Left ventricle myocardium superior (tissue), 1 donor: ENCODE measurements around the gene UBE2I. TPM values are rescaled to one million over a fixed set of nuclear protein-coding genes. Genes with fewer than 3 reads are reported as not detected.
A peak's percentile ranks its signal among the peaks of the same experiment; 100 is the strongest.

Experiments used
- ATAC-seq: fragments of 200-7000 bp; cut with Tn5 transposase; one replicate; pipeline ENCODE4 v1.9.1; 2020; ENCODE audit warnings: mild to moderate bottlenecking, moderate library complexity
- DNase-seq: peaks from one replicate; pipeline ENCODE4 v3.0.0-alpha.2; 2020
- intact Hi-C: fragments of 100-400 bp; cut with micrococcal nuclease; formaldehyde crosslinking; loops from one replicate; pipeline ENCODE4 v1.11.0; 2022
- total RNA-seq: library from RNA; stranded (reverse); fragmentation: NEBNext Ultra II Directional; extraction: Animal tissue kit (Norgen Biotek cat#: 25700); gene quantifications from one replicate; pipeline ENCODE4 v1.2.1, GENCODE V29; 2021
- donor health status: DM: no; HTN: yes; CAD: no; lungs with severe emphysema.

Gene UBE2I
- total RNA-seq, 1 donor from 2014 or later = 93.8 TPM

DNA sequence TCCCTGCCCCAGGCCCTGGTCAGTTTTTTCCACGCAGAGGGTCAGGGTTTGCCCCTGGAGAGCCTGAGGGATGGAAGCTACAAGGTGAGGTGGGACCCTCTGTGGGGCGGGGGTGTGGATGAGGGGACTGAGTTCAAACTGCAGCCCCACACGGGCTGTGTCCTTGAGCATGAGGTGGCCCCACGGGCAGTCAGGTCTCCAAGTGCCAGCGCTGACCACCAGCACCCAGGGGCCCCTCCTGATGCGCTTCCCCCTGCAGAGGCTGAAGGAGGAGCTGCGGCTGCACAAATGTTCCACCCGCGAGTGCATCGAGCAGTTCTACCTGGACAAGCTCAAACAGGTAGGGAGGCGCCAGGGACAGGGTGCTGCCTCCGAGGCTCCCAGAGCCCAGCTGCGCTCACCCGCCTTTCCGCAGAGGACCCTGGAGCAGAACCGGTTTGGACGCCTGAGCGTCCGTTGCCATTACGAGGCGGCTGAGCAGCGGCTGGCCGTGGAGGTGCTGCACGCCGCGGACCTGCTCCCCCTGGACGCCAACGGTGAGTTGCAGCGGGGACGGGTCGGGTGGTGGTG is 37.9 kb downstream of the UBE2I start:
- intact Hi-C loops = no loop called here

DNA sequence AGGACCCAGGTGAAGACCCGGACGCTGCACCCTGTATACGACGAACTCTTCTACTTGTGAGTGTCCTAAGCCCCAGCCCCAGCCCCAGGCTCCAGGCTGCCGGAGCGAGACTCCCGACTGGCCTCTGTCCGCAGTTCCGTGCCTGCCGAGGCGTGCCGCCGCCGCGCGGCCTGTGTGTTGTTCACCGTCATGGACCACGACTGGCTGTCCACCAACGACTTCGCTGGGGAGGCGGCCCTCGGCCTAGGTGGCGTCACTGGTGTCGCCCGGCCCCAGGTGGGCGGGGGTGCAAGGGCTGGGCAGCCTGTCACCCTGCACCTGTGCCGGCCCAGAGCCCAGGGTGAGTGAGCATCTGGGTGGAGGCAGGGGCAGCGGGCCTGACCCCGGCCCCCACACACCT is 38.5 kb downstream of the UBE2I start:
- ATAC-seq (no peak), DNase-seq (no peak)
- intact Hi-C loops = no loop called here

More for the DNA sequence above, 37.9 kb downstream of the UBE2I start:
- no peak for ATAC-seq
- DNase-seq = no peak

DNA sequence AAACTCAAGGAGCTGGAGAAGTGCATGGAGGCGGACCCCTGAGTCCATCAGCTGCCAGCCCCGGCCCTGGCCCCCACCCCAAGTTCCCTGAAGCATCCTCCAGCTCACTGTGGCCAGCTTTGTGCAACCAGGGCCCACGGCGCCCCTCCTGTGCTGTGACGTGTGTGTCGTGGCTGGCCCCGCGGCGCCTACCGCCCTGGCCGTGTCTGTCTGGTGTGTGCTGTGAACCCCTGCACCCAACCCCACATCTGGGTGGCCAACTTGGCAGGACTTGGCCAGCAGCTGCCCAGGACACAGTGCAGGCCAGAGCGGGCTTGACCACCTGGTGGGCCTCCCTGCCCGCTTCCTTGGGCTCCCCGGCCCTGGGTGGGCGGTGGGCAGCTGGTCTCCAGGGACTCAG is 39.0 kb downstream of the UBE2I start:
- DNase-seq (no peak), ATAC-seq (no peak)
- intact Hi-C loops = no loop called here

DNA sequence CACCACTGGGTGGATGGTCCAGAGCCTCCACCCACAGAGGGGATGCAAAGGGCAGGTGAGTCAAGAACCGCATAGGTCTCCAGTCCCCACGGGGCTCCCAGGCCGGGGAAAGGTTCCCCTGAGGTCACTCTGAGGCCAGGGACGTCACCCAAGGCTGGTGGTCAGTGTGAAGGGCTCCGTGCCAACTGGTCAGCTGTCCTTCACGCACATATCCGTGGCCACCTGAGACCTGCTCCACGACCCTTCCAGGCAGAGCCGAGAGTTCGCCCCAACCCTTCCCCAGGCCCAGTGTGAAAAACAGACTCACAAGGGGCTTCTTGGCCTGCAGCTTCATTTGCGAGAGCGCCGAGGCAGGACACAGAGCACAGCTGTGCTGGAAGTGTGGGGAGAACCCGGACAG is 39.5 kb downstream of the UBE2I start:
- DNase-seq (no peak), ATAC-seq (no peak)
- intact Hi-C loops = no loop called here

DNA sequence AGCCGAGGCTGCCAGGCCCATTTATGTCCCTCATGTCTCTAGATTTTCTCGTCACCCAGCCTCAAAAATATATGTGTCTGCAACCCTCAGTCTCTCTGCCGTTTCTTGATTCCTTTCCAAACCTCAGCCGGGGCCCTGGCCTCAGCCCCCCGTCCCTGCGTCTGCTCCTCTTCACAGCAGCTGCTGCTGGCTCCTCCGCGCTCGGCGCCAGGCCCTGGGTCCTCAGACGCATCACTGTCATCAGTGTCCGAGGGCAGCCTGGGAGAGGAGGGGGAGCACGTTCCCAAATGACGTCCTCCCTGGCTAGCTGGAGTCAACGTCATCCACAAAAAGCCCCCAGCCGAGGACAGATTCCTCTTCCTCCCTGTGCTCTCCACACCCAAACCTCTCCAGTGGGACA is 39.9 kb downstream of the UBE2I start:
- intact Hi-C loops = no loop called here
- ATAC-seq = no peak
- no peak for DNase-seq

DNA sequence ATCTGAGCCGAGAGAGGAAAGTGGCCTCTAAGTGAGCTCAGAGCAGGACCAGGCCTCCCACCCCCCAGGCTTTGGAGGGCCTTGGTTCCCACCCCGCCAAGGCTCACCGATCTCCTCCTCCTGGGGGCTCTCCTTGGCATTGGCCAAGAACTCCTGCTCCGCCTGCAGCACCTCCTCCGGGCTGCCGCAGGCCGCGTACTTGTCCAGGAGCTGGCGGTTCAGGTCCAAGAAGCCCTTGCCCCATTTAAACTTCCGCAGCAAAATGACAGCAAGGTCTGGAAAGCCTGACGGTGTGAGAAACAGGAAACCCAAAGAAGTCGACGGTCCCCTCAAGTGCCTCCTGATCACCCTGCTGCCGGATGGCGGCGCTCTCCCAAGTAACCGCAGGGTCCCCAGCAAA is 40.5 kb downstream of the UBE2I start:
- intact Hi-C loops = no loop called here
- no peak for ATAC-seq
- DNase-seq = no peak

DNA sequence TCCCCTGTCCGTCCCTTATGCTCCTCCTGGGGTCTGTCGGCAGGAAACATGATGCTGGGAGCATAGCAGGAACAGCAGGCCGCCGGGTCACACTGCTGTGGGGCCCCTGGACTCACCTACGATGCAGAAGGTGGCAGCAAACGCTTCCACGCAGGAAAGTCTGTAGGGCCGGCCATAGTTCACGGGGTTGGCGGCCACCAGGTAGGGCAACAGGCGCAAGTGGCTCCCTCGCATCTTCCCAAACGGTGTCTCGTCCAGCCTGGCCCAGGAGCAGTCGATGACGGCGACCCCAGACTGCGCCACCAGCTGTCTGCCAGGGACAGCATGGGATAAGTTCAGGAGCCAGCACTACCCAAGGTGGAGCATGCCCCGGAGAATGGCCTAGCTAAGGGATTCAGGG is 41.3 kb downstream of the UBE2I start:
- DNase-seq = no peak
- no peak for ATAC-seq
- intact Hi-C loops = no loop called here

DNA sequence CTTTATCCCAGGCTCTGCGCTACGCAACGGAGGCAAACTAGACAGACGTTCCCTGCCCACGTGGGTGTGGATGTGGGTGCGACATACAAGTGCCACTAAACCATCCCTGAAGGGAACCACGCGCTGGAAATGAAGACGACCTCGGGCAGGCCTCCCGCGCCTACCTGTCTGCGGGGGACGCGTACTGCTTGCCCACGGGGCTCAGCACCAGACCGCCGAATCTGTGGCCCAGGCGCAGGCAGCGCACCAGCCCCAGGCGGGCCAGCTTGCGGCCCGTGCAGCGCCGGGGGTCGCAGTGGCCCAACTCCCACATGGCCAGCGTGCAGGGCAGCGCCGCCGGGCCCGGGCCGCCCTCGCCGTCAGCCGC is 41.8 kb downstream of the UBE2I start:
- intact Hi-C loops = no loop called here
- DNase-seq = no peak
- ATAC-seq = peak; percentile 4

DNA sequence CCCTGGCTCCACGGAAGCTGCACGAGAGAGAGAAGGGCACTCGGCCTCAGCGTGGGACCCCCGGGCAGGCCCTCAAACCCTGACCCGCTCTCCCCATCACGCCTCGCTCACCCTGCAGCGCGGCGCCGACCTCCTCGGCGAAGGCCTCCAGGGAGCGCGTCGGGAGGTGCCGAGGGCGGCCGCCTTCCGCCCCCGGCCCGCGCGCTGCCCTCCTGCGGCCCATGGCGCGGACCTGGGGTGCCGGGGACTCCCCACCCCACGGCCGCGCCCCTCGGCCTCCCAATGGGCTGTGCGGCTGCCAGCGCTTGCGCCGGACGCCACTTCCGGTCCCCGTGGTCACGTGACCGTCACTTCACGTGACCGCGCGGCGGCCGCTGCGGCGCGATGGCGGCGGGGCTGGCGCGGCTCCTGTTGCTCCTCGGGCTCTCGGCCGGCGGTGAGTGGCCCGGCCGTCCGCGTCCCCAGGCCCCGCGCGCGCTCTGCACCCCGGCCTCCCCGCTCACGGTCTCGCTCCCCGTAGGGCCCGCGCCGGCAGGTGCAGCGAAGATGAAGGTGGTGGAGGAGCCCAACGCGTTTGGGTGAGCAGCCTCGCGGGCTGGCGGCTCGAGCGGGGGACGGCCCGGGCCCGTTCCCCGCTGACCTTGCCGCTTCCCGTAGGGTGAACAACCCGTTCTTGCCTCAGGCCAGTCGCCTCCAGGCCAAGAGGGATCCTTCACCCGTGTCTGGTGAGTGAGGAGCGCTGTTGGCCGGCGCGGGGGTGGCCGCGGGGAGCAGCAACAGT is 42.3 kb downstream of the UBE2I start, which contains the start of the genes GNPTG and TSR3:
Gene GNPTG, plus strand, starts transcription at position 350 of the 781 bp plus-strand sequence. Its CDS starts 35 bp downstream, at position 385.
Gene TSR3, minus strand, starts transcription at position 297 of the 781 bp plus-strand sequence. Its CDS starts 74 bp downstream, at position 223.
- peak; percentile 84 for ATAC-seq
- intact Hi-C loops = no loop called here
- peak; percentile 94 for DNase-seq

DNA sequence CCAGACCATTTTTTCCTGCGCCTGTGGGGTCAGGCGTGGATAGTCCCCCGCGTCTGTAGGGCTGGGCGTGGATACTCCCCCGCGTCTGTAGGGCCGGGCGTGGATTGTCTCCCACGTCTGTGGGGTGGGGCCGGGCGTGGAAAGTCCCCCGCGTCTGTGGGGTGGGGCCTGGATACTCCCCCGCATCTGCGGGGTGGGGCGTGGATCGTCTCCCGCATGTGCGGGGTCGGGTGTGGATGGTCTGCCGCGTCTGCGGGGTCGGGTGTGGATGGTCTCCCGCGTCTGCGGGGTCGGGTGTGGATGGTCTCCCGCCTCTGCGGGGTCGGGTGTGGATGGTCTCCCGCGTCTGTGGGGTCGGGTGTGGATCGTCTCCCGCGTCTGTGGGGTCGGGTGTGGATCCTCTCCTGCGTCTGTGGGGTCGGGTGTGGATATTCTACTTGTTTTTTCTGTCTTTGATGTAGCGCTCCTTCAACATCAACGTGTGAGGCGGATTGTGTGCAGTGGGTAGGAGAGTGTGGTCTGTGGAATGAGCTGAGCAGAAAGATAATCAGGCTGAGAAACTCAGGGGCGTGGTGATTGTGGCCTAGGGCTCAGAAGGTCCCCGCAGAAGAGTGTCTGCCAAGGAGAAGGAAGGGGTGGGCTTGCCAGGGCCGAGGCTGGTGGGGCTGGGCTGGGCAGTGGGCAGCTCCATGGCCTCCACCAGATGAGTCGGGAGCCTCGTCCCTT is 45.5 kb downstream of the UBE2I start:
- DNase-seq = no peak
- ATAC-seq = no peak
- intact Hi-C loops = no loop called here

DNA sequence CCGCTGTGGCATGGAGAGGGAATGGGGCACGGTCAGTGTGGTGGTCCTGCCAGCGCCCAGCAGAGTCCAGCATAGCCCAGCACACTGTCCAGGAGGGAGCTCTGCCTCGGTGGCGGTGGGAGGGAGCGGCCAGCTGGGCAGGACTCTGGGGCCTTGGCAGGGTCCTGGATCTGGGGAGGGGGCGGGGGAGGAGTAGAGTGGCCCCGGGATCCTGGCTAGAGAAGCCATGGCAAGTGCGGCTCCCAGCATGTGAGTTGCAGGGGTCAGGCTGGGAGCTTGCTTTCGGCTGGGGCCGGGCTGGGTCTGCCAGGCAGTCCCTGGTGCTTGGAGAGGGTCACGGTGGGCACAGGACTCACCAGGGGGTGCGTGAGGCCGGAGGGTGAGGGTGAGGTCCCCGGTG is 46.2 kb downstream of the UBE2I start:
- no peak for DNase-seq
- ATAC-seq = no peak
- intact Hi-C loops = no loop called here

DNA sequence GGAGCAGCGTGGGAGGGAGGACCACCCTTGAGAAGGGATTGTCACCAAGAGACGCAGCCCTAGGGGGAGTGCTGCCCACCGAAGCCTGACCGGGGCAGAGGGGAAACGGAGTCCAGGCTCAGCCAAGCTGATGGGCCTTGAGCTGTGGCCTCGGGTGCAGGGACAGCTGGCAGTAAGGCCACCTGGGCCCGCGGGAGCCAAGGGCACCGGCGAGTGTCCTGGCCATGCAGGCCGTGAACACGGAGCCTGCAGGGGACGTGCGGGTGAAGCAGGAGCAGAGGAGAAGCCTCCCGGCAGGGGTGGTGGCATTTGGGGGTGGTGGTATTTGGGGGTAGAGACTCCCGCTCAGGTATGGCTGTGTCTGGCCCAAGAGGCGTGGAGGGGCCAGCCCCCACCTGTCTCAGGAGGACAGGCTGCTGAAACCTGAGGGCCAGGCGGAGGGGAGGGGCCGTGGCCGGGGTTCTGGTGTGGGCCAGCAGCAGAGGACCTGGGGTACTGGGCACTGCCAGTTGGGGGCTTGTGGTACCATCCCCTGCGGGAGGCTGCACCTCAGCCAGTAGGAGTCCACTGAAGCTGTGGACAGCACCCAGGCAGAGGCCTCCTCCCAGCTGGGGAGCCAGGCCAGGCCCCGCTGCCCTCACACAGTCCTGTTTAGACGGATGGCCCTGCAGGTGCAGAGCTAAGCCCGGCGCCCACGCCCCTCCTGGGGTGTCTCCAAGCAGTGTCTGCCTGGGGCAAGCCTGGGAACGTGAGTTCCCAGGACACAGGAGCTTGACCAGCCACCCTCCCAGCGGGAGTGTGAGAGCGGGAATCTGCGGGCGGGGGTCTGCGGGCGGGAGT is 46.8 kb downstream of the UBE2I start:
- intact Hi-C loops = no loop called here
- no peak for DNase-seq
- no peak for ATAC-seq

DNA sequence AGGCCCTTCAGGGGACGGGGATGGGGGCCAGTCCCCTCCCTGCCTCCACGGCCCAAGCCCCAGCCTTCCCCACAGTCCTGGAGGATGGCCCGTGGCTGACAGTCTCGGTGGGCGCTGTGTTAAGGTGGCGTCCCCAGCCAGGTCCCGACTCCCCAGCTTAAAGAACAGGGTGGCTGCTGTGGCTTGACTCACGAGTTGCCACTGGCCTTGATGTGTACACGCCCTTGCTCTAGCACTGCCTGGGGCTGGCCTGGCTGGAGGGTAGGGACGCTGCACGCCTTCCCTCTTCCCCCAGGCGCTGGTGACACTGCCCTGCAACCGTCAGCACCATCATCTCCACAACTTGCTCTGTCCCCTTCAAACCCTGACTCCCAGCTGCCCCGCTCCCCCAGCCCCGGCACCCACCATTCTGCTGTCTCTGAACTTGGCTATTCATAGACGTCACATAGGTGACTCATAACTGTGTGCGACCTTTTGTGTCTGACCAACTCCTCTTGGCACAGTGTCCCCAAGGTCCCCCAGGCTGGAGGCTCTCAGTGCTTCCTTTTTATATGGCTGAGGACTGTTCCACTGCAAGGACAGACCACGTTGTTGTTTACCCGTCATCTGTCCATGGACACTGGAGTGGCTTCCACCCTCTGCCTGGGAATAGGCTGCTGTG is 48.6 kb downstream of the UBE2I start:
- ATAC-seq (no peak), DNase-seq (no peak)
- intact Hi-C loops = no loop called here

DNA sequence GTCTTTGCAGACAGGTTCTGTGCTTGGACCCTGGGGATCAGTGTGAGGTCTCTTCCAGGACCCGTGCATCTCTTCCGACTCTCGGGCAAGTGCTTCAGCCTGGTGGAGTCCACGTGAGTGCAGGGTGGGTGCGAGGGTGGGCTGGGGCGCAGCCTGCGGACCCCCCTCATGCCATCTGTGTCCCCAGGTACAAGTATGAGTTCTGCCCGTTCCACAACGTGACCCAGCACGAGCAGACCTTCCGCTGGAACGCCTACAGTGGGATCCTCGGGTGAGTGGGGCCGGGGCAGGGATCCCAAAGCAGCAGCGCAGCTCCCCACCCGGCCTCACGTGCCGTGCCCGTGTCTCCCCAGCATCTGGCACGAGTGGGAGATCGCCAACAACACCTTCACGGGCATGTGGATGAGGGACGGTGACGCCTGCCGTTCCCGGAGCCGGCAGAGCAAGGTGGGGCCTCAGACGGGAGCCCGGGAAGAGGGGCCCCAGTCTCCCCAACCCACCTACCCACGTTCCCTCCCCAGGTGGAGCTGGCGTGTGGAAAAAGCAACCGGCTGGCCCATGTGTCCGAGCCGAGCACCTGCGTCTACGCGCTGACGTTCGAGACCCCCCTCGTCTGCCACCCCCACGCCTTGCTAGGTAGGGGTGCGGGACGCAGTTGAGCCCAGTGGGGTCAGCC is 52.4 kb downstream of the UBE2I start:
- no peak for ATAC-seq
- intact Hi-C loops = no loop called here
- no peak for DNase-seq

DNA sequence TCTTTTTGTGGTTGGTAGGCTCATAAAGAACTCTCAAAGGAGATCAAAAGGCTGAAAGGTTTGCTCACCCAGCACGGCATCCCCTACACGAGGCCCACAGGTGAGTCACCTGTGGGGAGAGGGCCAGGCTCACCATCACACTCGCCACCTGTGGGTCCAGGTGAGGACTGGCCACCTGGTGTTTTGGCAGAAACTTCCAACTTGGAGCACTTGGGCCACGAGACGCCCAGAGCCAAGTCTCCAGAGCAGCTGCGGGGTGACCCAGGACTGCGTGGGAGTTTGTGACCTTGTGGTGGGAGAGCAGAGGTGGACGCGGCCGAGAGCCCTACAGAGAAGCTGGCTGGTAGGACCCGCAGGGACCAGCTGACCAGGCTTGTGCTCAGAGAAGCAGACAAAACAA is 53.4 kb downstream of the UBE2I start:
- no peak for ATAC-seq
- no peak for DNase-seq
- intact Hi-C loops = no loop called here

DNA sequence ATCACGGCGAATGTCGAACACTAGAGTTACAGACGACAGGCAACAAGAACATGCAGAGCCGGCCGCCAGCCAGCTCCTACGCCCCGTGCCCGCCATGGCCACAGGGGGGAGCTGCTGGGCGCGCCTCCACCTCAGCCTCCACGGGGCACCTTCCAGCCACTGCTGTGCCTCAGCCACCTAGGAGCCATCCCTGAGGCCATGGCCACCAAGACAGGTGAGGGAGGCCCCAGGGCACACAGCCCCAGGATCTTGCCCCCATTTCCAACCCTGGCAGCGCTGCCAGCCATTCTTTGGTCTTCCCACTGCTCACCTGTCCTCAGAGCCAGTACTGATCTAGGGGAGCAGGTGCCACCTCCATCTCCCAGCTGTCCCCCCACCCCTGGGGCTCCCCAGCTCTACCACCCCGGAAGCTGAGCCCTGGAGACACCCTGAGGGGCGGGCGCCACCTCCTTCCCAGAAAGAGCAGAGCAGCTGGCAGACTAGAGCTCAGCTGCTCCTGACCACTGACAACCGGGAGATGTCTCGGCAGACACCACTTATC is 54.1 kb downstream of the UBE2I start:
- DNase-seq (peak; percentile 75), ATAC-seq (peak; percentile 79)
- intact Hi-C loops = no loop called here

DNA sequence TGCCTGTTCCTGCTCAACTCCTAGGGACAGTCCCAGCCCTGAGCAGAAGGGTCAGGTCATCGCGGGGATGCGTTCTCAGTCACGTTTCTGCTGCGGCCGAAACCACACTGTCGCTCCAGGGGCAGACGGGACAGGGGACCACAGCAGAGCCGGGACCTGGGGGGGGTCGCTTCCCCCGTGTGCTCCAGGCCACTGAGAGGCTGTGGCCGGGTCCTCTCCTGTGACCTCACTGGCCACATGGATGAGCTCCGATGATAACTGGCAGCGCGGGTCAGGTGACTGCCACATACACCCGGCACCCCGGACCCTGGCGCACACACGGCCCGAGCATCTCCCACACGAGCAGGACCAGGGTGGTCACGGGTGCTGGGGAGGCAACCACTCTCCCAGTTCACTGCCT is 55.1 kb downstream of the UBE2I start:
- ATAC-seq = no peak
- no peak for DNase-seq
- intact Hi-C loops = no loop called here

DNA sequence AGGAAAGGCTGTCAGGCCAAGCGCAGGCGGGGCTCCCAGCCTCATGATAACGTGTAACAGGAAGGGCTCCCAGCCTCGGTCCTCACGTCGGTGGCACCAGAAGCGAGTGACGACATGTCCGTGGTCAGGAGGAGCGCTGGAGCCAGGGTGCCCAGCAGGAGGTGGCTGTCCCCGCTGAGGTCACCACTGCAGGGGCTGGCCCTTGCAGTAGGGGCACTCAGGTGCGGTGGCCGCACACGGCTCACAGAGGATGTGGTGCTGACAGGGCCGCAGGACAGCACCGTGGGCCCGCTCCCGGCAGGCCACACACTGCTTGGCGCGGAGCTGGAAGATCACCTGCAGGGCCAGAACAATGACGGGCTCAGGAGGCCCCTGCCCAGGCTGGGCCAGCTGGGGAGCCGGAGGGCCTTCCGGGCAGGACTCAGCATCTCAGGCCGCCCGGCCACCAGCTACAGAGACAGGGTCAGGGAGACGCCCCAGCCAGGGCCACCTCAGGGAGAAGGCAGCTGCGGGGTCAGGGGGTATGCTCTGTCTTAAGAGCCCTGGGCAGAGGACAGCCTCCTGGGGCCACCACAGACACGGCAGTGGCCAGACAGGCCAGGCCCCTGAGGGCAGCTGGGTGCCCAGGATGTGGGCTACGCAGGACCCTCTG is 56.8 kb downstream of the UBE2I start:
- intact Hi-C loops = no loop called here
- DNase-seq = no peak
- ATAC-seq = no peak
